GM12878 (cell line): ENCODE results near the gene PRDM16. TPM values are rescaled to one million over a fixed set of nuclear protein-coding genes. Genes with fewer than 3 reads are reported as not detected.

Source experiments
- ATAC-seq: fragments of 200-7000 bp; cut with Tn5 transposase; 3 replicates; pipeline ENCODE4 v1.9.1; 2020; ENCODE audit warnings: mild to moderate bottlenecking, moderate library complexity
- BruUV-seq: library from RNA; stranded (reverse); fragments of 400-500 nt; replicated peaks from 2 replicates; lab custom pipeline; 2021; lab: Mats Ljungman, UMichigan
- CTCF ChIA-PET: fragments of 300-600 bp; sonication (Branson Sonifier 250); formaldehyde crosslinking; extraction: SDS; loops from one replicate; lab custom pipeline; 2021; ENCODE audit warnings: inconsistent platforms; lab: Yijun Ruan, JAX
- POLR2A ChIA-PET: fragments of 350-600 bp; formaldehyde crosslinking; extraction: SDS; loops from one replicate; lab custom pipeline; 2021; ENCODE audit warnings: inconsistent platforms; lab: Charles Lee
- RAD21 ChIA-PET: fragments of 300-600 bp; sonication (Branson Sonifier 250); formaldehyde crosslinking; loops from one replicate; lab custom pipeline; 2023; ENCODE audit warnings: antibody characterized with exemption; ENCODE audit not compliant: unreplicated experiment; lab: Charles Lee
- SMC1A ChIA-PET: fragments of 300-600 bp; sonication (Branson Sonifier 250); formaldehyde crosslinking; loops from one replicate; lab custom pipeline; 2023; ENCODE audit not compliant: unreplicated experiment, uncharacterized antibody; lab: Charles Lee
- DNase-seq: peaks from one replicate; pipeline ENCODE4 v3.0.0-alpha.2; 2011; ENCODE audit warnings: low read depth, low spot score
- FAIRE-seq: peaks from 3 replicates; lab custom pipeline; 2011; peaks lifted over from hg19 to GRCh38; lab: Jason Lieb, UNC
- H2AFZ ChIP-seq: 2 replicates; pipeline ENCODE4 v1.6.0; 2011; ENCODE audit warnings: low read depth, low read length, control low read depth; ENCODE audit not compliant: control insufficient read depth
- H3K27ac ChIP-seq: 2 replicates; pipeline ENCODE4 v1.5.1; 2011; ENCODE audit warnings: control low read depth; ENCODE audit not compliant: control insufficient read depth, insufficient read depth
- H3K27me3 ChIP-seq, 2 experiments: replicated peaks in 1 of 2; 2 replicates each; pipeline versions ENCODE4 v1.6.0 to v1.6.1; 2011; ENCODE audit warnings: low read length in 1 of 2; ENCODE audit not compliant: control insufficient read depth in 2 of 2, insufficient read depth in 2 of 2
- H3K36me3 ChIP-seq, 2 experiments: 2 replicates each; pipeline ENCODE4 v1.5.1; 2011; ENCODE audit warnings: low read length in 1 of 2; ENCODE audit not compliant: control insufficient read depth in 2 of 2, insufficient read depth in 2 of 2
- H3K4me1 ChIP-seq: 2 replicates; pipeline ENCODE4 v1.6.1; 2011; ENCODE audit warnings: mild to moderate bottlenecking, low read length, moderate library complexity, mixed read lengths; ENCODE audit not compliant: control insufficient read depth, insufficient read depth
- H3K4me2 ChIP-seq: 2 replicates; pipeline ENCODE4 v1.6.0; 2011; ENCODE audit warnings: control low read depth; ENCODE audit not compliant: control insufficient read depth, insufficient read depth
- H3K4me3 ChIP-seq: fragments of 200-600 bp; sonication (generic); 2 replicates; pipeline ENCODE4 v1.5.1; 2016
- H3K79me2 ChIP-seq: 2 replicates; pipeline ENCODE4 v1.6.0; 2011; ENCODE audit warnings: low read length; ENCODE audit not compliant: control insufficient read depth, insufficient read depth
- H3K9ac ChIP-seq: 2 replicates; pipeline ENCODE4 v1.8.0; 2011; ENCODE audit warnings: low read length, control low read depth, mixed read lengths; ENCODE audit not compliant: control insufficient read depth, insufficient read depth
- H3K9me3 ChIP-seq: replicated peaks from 3 replicates; pipeline ENCODE4 v1.5.1; 2011; ENCODE audit warnings: mild to moderate bottlenecking, low read length; ENCODE audit not compliant: control insufficient read depth, insufficient read depth
- H4K20me1 ChIP-seq: 2 replicates; pipeline ENCODE4 v1.6.0; 2011; ENCODE audit not compliant: control insufficient read depth, insufficient read depth
- ESRRA ChIP-seq: IDR thresholded peaks from 2 replicates; pipeline ENCODE4 v1.6.1; 2012; ENCODE audit warnings: mild to moderate bottlenecking, low read length, improper control_type of control experiment
- FOS ChIP-seq: IDR thresholded peaks from 3 replicates; pipeline ENCODE4 v1.6.1; 2011; ENCODE audit warnings: borderline replicate concordance; ENCODE audit not compliant: insufficient read length; ENCODE audit errors: extremely low read depth
- MYB ChIP-seq: fragments of 150-350 bp; IDR thresholded peaks from 2 replicates; pipeline ENCODE4 v1.6.1; 2014; ENCODE audit warnings: mild to moderate bottlenecking, low read depth, low read length, borderline replicate concordance
- NFYB ChIP-seq: IDR thresholded peaks from 2 replicates; pipeline ENCODE4 v1.6.1; 2011; ENCODE audit warnings: low read depth, mild to moderate bottlenecking, low read length, improper control_type of control experiment, moderate library complexity; ENCODE audit not compliant: insufficient read depth
- POLR2A ChIP-seq: IDR thresholded peaks from 2 replicates; pipeline ENCODE4 v1.6.1; 2011; ENCODE audit warnings: low read depth, mild to moderate bottlenecking, low read length
- RAD51 ChIP-seq: fragments of 450-650 bp; IDR thresholded peaks from 2 replicates; pipeline ENCODE4 v1.6.1; 2016; ENCODE audit warnings: moderate library complexity, mild to moderate bottlenecking, inconsistent platforms
- RELA ChIP-seq: fragments of 450-650 bp; IDR thresholded peaks from 2 replicates; pipeline ENCODE4 v1.8.0; 2014; ENCODE audit warnings: borderline replicate concordance; ENCODE audit not compliant: partially characterized antibody
- SMAD5 ChIP-seq: IDR thresholded peaks from 2 replicates; pipeline ENCODE4 v1.6.1; 2016; ENCODE audit warnings: antibody characterized with exemption, low read depth
- SRF ChIP-seq, 2 experiments: IDR thresholded peaks; 2 replicates each; pipeline ENCODE4 v1.6.1; 2011; ENCODE audit warnings: low read depth in 2 of 2, low read length in 2 of 2, mild to moderate bottlenecking in 1 of 2, moderate library complexity in 1 of 2
- STAT3 ChIP-seq: IDR thresholded peaks from 2 replicates; pipeline ENCODE4 v1.6.1; 2011; ENCODE audit warnings: low read depth, low read length, improper control_type of control experiment
- SUPT20H ChIP-seq: IDR thresholded peaks from 2 replicates; pipeline ENCODE4 v1.6.1; 2011; ENCODE audit warnings: low read depth, mild to moderate bottlenecking, low read length, moderate library complexity, borderline replicate concordance; ENCODE audit not compliant: control insufficient read depth
- TCF3 ChIP-seq: IDR thresholded peaks from 2 replicates; pipeline ENCODE4 v1.6.1; 2012; ENCODE audit warnings: low read depth, mild to moderate bottlenecking, low read length, borderline replicate concordance; ENCODE audit not compliant: insufficient read depth
- ZNF384 ChIP-seq: IDR thresholded peaks from 2 replicates; pipeline ENCODE4 v1.6.1; 2012; ENCODE audit warnings: low read depth, mild to moderate bottlenecking, low read length, improper control_type of control experiment, borderline replicate concordance
- WGBS: methylation state at CpG from one replicate; pipeline ENCODE4 v1.1.6; 2016; ENCODE audit warnings: low lambda C conversion rate; ENCODE audit not compliant: insufficient replicate concordance, insufficient coverage; ENCODE audit errors: missing lambda C conversion rate; 5-methylcytosine and 5-hydroxymethylcytosine counted together
- in situ Hi-C: fragments of 300-500 bp; cut with MboI; formaldehyde crosslinking; loops from 9 replicates; pipeline ENCODE4 v1.14.3; 2018; ENCODE audit warnings: mixed read lengths
- intact Hi-C: fragments of 100-400 bp; cut with micrococcal nuclease; formaldehyde crosslinking; loops from one replicate; pipeline ENCODE4 v1.14.2; 2022; ENCODE audit not compliant: unreplicated experiment
- polyA plus RNA-seq, 11 experiments: library from polyadenylated mRNA; depleted of rRNA in 4 of 11; unstranded in 6 of 11; stranded (reverse) in 5 of 11; fragments of >200 nt; fragmentation: Nextera tagmentation in 4 of 11; fragmentation: Illumina TruSeq in 1 of 11; extraction: Ambion mirVana in 4 of 11; extraction: Trizol in 1 of 11; gene quantifications; 1 replicate in 1 of 11; 2 replicates in 10 of 11; pipeline versions ENCODE4 v1.2.1 to v1.2.3, GENCODE V29; 2011 to 2016; ENCODE audit warnings: inconsistent platforms in 2 of 11, missing spikeins in 2 of 11, low read depth in 1 of 11
- total RNA-seq, 4 experiments: library from RNA; depleted of rRNA in 3 of 4; stranded (reverse); fragments of >200 nt in 3 of 4; fragmentation: Illumina TruSeq in 1 of 4; extraction: Trizol in 1 of 4; gene quantifications; 2 replicates each; pipeline versions ENCODE4 v1.2.1 to v1.2.3, GENCODE V29; 2013 to 2021
- TF ChIP-seq, protein P1 (sequence below): fragments of 450-650 bp; conservative IDR thresholded peaks from 2 replicates; pipeline ENCODE4 v1.6.1; 2017; ENCODE audit warnings: mild to moderate bottlenecking, moderate library complexity
- TF ChIP-seq, protein P2 (sequence below): fragments of 450-650 bp; IDR thresholded peaks from 2 replicates; pipeline ENCODE4 v1.6.1; 2018; ENCODE audit warnings: borderline replicate concordance, mild to moderate bottlenecking; ENCODE audit not compliant: partially characterized antibody
- TF ChIP-seq, protein P3 (sequence below): IDR thresholded peaks from 2 replicates; pipeline ENCODE4 v1.6.1; 2012; ENCODE audit warnings: improper control_type of control experiment, low read depth, low read length; ENCODE audit not compliant: insufficient replicate concordance

The PRDM16 gene
- total and polyA plus RNA-seq, 10 of the 15 experiments (the other 5 are each of a cell fraction or from before 2014, with no cell fraction given) = 0.03 TPM; not detected in 9

DNA sequence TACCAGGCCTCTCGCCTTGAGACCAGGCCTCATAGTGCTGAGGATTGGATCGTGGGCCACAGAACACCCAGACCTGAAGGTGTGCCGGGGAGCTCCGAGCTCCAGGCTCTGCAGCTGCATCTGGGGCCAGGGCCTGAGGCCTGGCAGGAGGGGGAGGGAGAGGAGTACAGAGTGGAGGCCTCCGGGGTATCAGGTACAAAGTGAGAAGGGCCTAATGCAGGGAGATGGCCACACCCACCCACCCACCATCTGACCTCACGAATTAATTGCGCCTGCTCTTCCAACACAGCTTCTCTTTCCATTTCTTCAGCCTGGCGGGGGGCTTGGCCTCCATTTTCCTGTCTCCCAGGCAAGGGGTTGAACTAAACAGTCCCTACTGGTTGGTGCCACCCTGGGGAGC lies 286.1 kb downstream of the PRDM16 start:
- Histone ChIP-seq H4K20me1 (no peaks in the 10 kb centered on the region), H3K4me1 (no peaks in the 10 kb centered on the region), H3K27me3 (no peaks in the 10 kb centered on the region), H3K79me2 (no peaks in the 10 kb centered on the region), H3K4me3 (no peak overlapping the region), H2AFZ (no peak overlapping the region), H3K9ac (no peak overlapping the region), H3K9me3 (no peaks in the 10 kb centered on the region), H3K4me2 (no peak overlapping the region), H3K27ac (no peak overlapping the region), H3K36me3 (no peaks in the 10 kb centered on the region)
- ChIA-PET RAD21 (no interaction called here), SMC1A (no interaction called here), POLR2A (no interaction called here), CTCF (no interaction called here)
- in situ Hi-C loops (no loop called here), intact Hi-C loops (no loop called here)
- ATAC-seq = no peak
- WGBS = 10% methylated on average over 8 of the region's 8 CpGs
- DNase-seq = no peak
- no peak for FAIRE-seq
- no TSS peak for BruUV-seq
- no peak for TF ChIP-seq RELA
- TF ChIP-seq MYB = no peak
- TF ChIP-seq NFYB = no peak
- TF ChIP-seq, protein P1, sequence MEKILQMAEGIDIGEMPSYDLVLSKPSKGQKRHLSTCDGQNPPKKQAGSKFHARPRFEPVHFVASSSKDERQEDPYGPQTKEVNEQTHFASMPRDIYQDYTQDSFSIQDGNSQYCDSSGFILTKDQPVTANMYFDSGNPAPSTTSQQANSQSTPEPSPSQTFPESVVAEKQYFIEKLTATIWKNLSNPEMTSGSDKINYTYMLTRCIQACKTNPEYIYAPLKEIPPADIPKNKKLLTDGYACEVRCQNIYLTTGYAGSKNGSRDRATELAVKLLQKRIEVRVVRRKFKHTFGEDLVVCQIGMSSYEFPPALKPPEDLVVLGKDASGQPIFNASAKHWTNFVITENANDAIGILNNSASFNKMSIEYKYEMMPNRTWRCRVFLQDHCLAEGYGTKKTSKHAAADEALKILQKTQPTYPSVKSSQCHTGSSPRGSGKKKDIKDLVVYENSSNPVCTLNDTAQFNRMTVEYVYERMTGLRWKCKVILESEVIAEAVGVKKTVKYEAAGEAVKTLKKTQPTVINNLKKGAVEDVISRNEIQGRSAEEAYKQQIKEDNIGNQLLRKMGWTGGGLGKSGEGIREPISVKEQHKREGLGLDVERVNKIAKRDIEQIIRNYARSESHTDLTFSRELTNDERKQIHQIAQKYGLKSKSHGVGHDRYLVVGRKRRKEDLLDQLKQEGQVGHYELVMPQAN = no peak
- TF ChIP-seq STAT3 = no peak
- no peak for TF ChIP-seq SRF (IDR thresholded peaks at IDR 0.05; ENCODE audit: low read depth in 2 of 2, low read length in 2 of 2)
- no peak for TF ChIP-seq POLR2A
- TF ChIP-seq SMAD5 = no peak
- TF ChIP-seq, protein P2, sequence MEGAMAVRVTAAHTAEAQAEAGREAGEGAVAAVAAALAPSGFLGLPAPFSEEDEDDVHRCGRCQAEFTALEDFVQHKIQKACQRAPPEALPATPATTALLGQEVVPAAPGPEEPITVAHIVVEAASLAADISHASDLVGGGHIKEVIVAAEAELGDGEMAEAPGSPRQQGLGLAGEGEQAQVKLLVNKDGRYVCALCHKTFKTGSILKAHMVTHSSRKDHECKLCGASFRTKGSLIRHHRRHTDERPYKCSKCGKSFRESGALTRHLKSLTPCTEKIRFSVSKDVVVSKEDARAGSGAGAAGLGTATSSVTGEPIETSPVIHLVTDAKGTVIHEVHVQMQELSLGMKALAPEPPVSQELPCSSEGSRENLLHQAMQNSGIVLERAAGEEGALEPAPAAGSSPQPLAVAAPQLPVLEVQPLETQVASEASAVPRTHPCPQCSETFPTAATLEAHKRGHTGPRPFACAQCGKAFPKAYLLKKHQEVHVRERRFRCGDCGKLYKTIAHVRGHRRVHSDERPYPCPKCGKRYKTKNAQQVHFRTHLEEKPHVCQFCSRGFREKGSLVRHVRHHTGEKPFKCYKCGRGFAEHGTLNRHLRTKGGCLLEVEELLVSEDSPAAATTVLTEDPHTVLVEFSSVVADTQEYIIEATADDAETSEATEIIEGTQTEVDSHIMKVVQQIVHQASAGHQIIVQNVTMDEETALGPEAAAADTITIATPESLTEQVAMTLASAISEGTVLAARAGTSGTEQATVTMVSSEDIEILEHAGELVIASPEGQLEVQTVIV = no peak
- TF ChIP-seq ZNF384 = no peak
- no peak for TF ChIP-seq RAD51
- no peak for TF ChIP-seq TCF3
- TF ChIP-seq FOS = no peak
- no peak for TF ChIP-seq ESRRA
- no peak for TF ChIP-seq SUPT20H
- TF ChIP-seq, protein P3, sequence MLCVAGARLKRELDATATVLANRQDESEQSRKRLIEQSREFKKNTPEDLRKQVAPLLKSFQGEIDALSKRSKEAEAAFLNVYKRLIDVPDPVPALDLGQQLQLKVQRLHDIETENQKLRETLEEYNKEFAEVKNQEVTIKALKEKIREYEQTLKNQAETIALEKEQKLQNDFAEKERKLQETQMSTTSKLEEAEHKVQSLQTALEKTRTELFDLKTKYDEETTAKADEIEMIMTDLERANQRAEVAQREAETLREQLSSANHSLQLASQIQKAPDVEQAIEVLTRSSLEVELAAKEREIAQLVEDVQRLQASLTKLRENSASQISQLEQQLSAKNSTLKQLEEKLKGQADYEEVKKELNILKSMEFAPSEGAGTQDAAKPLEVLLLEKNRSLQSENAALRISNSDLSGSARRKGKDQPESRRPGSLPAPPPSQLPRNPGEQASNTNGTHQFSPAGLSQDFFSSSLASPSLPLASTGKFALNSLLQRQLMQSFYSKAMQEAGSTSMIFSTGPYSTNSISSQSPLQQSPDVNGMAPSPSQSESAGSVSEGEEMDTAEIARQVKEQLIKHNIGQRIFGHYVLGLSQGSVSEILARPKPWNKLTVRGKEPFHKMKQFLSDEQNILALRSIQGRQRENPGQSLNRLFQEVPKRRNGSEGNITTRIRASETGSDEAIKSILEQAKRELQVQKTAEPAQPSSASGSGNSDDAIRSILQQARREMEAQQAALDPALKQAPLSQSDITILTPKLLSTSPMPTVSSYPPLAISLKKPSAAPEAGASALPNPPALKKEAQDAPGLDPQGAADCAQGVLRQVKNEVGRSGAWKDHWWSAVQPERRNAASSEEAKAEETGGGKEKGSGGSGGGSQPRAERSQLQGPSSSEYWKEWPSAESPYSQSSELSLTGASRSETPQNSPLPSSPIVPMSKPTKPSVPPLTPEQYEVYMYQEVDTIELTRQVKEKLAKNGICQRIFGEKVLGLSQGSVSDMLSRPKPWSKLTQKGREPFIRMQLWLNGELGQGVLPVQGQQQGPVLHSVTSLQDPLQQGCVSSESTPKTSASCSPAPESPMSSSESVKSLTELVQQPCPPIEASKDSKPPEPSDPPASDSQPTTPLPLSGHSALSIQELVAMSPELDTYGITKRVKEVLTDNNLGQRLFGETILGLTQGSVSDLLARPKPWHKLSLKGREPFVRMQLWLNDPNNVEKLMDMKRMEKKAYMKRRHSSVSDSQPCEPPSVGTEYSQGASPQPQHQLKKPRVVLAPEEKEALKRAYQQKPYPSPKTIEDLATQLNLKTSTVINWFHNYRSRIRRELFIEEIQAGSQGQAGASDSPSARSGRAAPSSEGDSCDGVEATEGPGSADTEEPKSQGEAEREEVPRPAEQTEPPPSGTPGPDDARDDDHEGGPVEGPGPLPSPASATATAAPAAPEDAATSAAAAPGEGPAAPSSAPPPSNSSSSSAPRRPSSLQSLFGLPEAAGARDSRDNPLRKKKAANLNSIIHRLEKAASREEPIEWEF = no peak
